Measurements from ENCODE around the gene CASTOR1. TPM values are rescaled to one million over a fixed set of nuclear protein-coding genes. Genes with fewer than 3 reads are reported as not detected.

CASTOR1 gene
- total RNA-seq, 1 donor from 2014 or later: 55.9 TPM

- H3K4me1 ChIP-seq: peaks cover 22 to 63% of the 10 kb centered on the region in 2 donors
- no peak for DNase-seq (ENCODE audit: low spot score in 2 of 2)
- no peaks in the 10 kb centered on the region for H3K9me3 ChIP-seq
- intact Hi-C loops (cut with DNase I): loop anchor here (2.0 kb wide), 1 partner anchor 13 kb away; no protein-coding TSS in a partner anchor
- no peak for TF ChIP-seq CTCF (IDR thresholded peaks at IDR 0.05)
- H3K36me3 ChIP-seq: peaks cover 0 to 10% of the 10 kb centered on the region in 2 donors
- H3K27me3 ChIP-seq: no peaks in the 10 kb centered on the region
- peak overlapping the region; percentile 94 to 95 for H3K27ac ChIP-seq
- H3K4me3 ChIP-seq: peak overlapping the region; percentile 95 to 100
Measured at GRCh38 chr22:30324014-30324730, 34.9 kb upstream of the CASTOR1 start.

- DNase-seq (ENCODE audit: low spot score in 2 of 2): no peak
- no peak for TF ChIP-seq CTCF (IDR thresholded peaks at IDR 0.05)
- no peak overlapping the region for H3K4me3 ChIP-seq
- no peaks in the 10 kb centered on the region for H3K27me3 ChIP-seq
- intact Hi-C loops (cut with DNase I): no loop called here
- no peaks in the 10 kb centered on the region for H3K9me3 ChIP-seq
- peak overlapping the region; percentile 94 to 95 for H3K27ac ChIP-seq
- H3K4me1 ChIP-seq: peaks cover 22 to 72% of the 10 kb centered on the region in 2 donors
- H3K36me3 ChIP-seq: peaks cover 0 to 12% of the 10 kb centered on the region in 2 donors
Measured at GRCh38 chr22:30323246-30323645, 33.9 kb upstream of the CASTOR1 start.

- no peak for DNase-seq (ENCODE audit: low spot score in 2 of 2)
- Histone ChIP-seq H3K4me1 (peaks cover 22 to 85% of the 10 kb centered on the region in 2 donors), H3K9me3 (no peaks in the 10 kb centered on the region), H3K36me3 (peaks cover 0 to 18% of the 10 kb centered on the region in 2 donors), H3K4me3 (peak overlapping the region in 1 of 2 donors; percentile 5), H3K27me3 (no peaks in the 10 kb centered on the region), H3K27ac (peak overlapping the region; percentile 64 to 95)
- TF ChIP-seq CTCF (IDR thresholded peaks at IDR 0.05): no peak
- intact Hi-C loops (cut with DNase I): no loop called here
Measured at GRCh38 chr22:30321461-30321860, 32.2 kb upstream of the CASTOR1 start.

GRCh38 chr22:30320021-30320556 lies 30.8 kb upstream of the CASTOR1 start:
- Histone ChIP-seq H3K4me3 (no peak overlapping the region), H3K4me1 (peaks cover 19 to 86% of the 10 kb centered on the region in 2 donors), H3K27me3 (no peaks in the 10 kb centered on the region), H3K36me3 (peaks cover 0 to 18% of the 10 kb centered on the region in 2 donors), H3K27ac (peak overlapping the region; percentile 29 to 95), H3K9me3 (no peaks in the 10 kb centered on the region)
- no peak for TF ChIP-seq CTCF (IDR thresholded peaks at IDR 0.05)
- intact Hi-C loops (cut with DNase I): no loop called here
- DNase-seq (ENCODE audit: low spot score in 2 of 2): no peak

GRCh38 chr22:30318799-30319419 lies 29.6 kb upstream of the CASTOR1 start:
- H3K9me3 ChIP-seq: no peaks in the 10 kb centered on the region
- no peak for TF ChIP-seq CTCF (IDR thresholded peaks at IDR 0.05)
- H3K27ac ChIP-seq: peak overlapping the region; percentile 2 to 51
- H3K4me1 ChIP-seq: peaks cover 19 to 80% of the 10 kb centered on the region in 2 donors
- intact Hi-C loops (cut with DNase I): no loop called here
- no peak for DNase-seq (ENCODE audit: low spot score in 2 of 2)
- H3K27me3 ChIP-seq: no peaks in the 10 kb centered on the region
- no peak overlapping the region for H3K4me3 ChIP-seq
- peaks cover 0 to 23% of the 10 kb centered on the region in 2 donors for H3K36me3 ChIP-seq
